Measurements from ENCODE around the gene FKBP15. TPM values are rescaled to one million over a fixed set of nuclear protein-coding genes. Genes with fewer than 3 reads are reported as not detected.
"Not testable (repeated sequence)": the region's sequence is repeated elsewhere in the genome, so short reads cannot be mapped to it uniquely, and the experiment has no call there.

FKBP15 gene
- total and polyA plus RNA-seq, 2 of the 13 experiments (the other 11 are each of a cell fraction or from before 2014, with no cell fraction given) = 12.3 to 18.6 TPM

DNA sequence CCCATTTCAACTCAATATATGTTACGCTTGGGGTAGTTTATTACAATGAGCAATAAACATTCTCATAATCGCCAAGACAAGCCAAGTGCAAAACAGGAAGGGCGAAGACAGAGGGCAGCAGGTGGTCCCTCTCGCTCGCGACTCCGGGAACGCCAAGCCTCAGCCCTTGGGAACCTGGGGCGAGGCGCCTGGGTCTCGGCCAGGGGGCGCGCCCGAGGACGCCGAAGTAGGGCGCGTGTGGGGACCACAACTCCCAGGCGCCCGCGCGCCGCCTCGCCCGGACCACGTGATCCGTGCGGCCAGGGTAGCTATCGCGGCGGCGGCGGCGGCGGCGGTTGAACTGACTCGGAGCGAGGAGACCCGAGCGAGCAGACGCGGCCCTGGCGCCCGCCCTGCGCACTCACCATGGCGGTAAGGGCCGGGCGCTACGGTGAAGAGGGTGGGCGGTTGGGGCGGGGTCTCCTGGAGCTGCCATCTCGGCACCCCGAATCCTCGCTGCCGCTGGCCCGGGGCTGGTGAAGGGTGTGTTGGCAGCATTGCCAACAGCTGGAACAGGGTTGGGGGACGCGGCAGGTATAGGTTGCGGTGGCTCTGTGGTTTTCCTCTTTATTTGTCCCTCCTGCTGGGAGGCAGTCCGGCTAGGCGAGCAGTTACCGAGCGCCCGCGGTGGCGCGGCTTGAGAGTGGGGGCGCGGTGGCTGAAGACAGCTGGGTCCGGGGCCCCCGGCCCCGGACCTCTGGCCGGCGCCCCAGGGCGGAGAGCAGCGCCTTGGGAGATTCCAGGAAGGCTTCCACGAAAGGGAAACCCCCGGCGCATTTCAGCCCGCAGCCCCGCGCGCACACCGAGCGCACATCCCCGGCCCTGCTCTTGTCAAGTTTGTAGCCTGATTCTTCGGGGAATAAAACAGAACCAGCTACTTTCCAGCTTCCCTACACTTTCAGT is 70.1 kb downstream of the FKBP15 start, which contains the start of gene SLC31A2 (continued):
- TF ChIP-seq, protein P1, sequence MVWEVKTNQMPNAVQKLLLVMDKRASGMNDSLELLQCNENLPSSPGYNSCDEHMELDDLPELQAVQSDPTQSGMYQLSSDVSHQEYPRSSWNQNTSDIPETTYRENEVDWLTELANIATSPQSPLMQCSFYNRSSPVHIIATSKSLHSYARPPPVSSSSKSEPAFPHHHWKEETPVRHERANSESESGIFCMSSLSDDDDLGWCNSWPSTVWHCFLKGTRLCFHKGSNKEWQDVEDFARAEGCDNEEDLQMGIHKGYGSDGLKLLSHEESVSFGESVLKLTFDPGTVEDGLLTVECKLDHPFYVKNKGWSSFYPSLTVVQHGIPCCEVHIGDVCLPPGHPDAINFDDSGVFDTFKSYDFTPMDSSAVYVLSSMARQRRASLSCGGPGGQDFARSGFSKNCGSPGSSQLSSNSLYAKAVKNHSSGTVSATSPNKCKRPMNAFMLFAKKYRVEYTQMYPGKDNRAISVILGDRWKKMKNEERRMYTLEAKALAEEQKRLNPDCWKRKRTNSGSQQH (CRISPR knock-in tag; IDR thresholded peaks at IDR 0.05; ENCODE audit: low read depth) = no peak
- no peak for TF ChIP-seq GABPA (IDR thresholded peaks at IDR 0.05; ENCODE audit: low read depth, low read length)
- no peak for TF ChIP-seq GABPA (CRISPR knock-in tag; IDR thresholded peaks at IDR 0.05; ENCODE audit: low read depth)
- TF ChIP-seq ZNF33B (CRISPR knock-in tag; IDR thresholded peaks at IDR 0.05) = no peak
- TF ChIP-seq, protein P2, sequence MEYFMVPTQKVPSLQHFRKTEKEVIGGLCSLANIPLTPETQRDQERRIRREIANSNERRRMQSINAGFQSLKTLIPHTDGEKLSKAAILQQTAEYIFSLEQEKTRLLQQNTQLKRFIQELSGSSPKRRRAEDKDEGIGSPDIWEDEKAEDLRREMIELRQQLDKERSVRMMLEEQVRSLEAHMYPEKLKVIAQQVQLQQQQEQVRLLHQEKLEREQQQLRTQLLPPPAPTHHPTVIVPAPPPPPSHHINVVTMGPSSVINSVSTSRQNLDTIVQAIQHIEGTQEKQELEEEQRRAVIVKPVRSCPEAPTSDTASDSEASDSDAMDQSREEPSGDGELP (IDR thresholded peaks at IDR 0.05; ENCODE audit: borderline replicate concordance, low read depth) = peak; percentile 45; the same call in 1 of the 2 replicates
- TF ChIP-seq SRSF9 (IDR thresholded peaks at IDR 0.05; ENCODE audit: borderline replicate concordance, insufficient read depth, low read depth, low read length, poor library complexity, severe bottlenecking) = no peak
- peak; percentile 73 for TF ChIP-seq RAD21 (CRISPR knock-in tag; IDR thresholded peaks at IDR 0.05)
- TF ChIP-seq ATF1 (CRISPR knock-in tag; IDR thresholded peaks at IDR 0.05) = no peak
- no peak for TF ChIP-seq CHCHD3 (CRISPR knock-in tag; IDR thresholded peaks at IDR 0.05)
- TF ChIP-seq ZEB1 (IDR thresholded peaks at IDR 0.05; ENCODE audit: insufficient replicate concordance, low read depth) = no peak
- TF ChIP-seq, protein P3, sequence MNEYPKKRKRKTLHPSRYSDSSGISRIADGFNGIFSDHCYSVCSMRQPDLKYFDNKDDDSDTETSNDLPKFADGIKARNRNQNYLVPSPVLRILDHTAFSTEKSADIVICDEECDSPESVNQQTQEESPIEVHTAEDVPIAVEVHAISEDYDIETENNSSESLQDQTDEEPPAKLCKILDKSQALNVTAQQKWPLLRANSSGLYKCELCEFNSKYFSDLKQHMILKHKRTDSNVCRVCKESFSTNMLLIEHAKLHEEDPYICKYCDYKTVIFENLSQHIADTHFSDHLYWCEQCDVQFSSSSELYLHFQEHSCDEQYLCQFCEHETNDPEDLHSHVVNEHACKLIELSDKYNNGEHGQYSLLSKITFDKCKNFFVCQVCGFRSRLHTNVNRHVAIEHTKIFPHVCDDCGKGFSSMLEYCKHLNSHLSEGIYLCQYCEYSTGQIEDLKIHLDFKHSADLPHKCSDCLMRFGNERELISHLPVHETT (CRISPR knock-in tag; conservative IDR thresholded peaks at IDR 0.05) = no peak
- TF ChIP-seq PRMT3 (CRISPR knock-in tag; IDR thresholded peaks at IDR 0.05; ENCODE audit: borderline replicate concordance, low read depth) = no peak

DNA sequence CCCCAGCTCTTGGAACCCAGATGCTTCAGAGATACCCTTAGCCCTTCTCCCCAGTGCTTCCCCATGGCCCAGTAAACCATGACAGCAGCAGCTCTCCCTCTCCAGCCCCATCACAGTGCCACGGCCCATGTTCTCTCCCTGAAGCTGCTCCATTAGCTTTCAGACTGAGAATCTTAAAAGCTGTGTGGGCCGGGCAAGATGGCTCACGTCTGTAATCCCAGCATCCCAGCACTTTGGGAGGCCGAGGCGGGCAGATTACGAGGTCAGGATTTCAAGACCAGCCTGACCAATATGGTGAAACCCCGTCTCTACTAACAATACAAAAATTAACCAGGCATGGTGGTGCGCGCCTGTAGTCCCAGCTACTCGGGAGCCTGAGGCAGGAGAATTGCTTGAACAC is 71.5 kb downstream of the FKBP15 start:
- DNase-seq (ENCODE audit: low spot score); H4K20me1 ChIP-seq (ENCODE audit: insufficient read depth, low read length); CTCF ChIA-PET (ENCODE audit: low intra/inter-chr PET ratio, low total read pairs); H3K9me3 ChIP-seq (ENCODE audit: low read length); H3K27ac ChIP-seq (ENCODE audit: extremely low read length, insufficient read depth, low read length); H3K79me2 ChIP-seq (ENCODE audit: insufficient read depth, low read length); H3K4me3 ChIP-seq (replicated peaks in 1 of 3; ENCODE audit: insufficient read depth in 1 of 3, low read depth in 2 of 3, low read length in 3 of 3); H3K9ac ChIP-seq (ENCODE audit: insufficient read depth, low read depth, low read length); in situ Hi-C loops (cut with HindIII; ENCODE audit: extremely low pct_ligation_motif_present, low pct_unique_long_range_greater_than_20kb); H3K36me3 ChIP-seq (replicated peaks in 1 of 2; ENCODE audit: control insufficient read depth in 1 of 2, insufficient read depth in 2 of 2, low read length in 2 of 2); BruUV-seq (replicated peaks); intact Hi-C loops (cut with micrococcal nuclease; ENCODE audit: unreplicated experiment); FAIRE-seq; H2AFZ ChIP-seq (ENCODE audit: low read length); H3K27me3 ChIP-seq (ENCODE audit: control insufficient read depth in 1 of 2, insufficient read depth in 2 of 2, low read length in 2 of 2); ATAC-seq: not testable (repeated sequence)
- Histone ChIP-seq H3K4me2 (ENCODE audit: low read depth, low read length) (peak overlapping the region; percentile 63), H3K4me1 (ENCODE audit: insufficient read depth, low read length) (peaks cover 67% of the 10 kb centered on the region)
- 86% methylated on average over 10 of the region's 10 CpGs for WGBS (ENCODE audit: low lambda C conversion rate)
- POLR2A ChIA-PET = interaction anchor here (0.9 to 3.1 kb wide), 2 partner anchors 10 to 73 kb away, joined by 3 to 20 read pairs; no protein-coding TSS in a partner anchor

All from HepG2 (cell line).